ENCODE results near the gene PFN1. TPM values are rescaled to one million over a fixed set of nuclear protein-coding genes. Genes with fewer than 3 reads are reported as not detected.

The PFN1 gene
- total and polyA plus RNA-seq, 2 donors (not counting 3 experiments of a cell fraction or from before 2014, with no cell fraction given): 1,191 to 1,577 TPM

DNA sequence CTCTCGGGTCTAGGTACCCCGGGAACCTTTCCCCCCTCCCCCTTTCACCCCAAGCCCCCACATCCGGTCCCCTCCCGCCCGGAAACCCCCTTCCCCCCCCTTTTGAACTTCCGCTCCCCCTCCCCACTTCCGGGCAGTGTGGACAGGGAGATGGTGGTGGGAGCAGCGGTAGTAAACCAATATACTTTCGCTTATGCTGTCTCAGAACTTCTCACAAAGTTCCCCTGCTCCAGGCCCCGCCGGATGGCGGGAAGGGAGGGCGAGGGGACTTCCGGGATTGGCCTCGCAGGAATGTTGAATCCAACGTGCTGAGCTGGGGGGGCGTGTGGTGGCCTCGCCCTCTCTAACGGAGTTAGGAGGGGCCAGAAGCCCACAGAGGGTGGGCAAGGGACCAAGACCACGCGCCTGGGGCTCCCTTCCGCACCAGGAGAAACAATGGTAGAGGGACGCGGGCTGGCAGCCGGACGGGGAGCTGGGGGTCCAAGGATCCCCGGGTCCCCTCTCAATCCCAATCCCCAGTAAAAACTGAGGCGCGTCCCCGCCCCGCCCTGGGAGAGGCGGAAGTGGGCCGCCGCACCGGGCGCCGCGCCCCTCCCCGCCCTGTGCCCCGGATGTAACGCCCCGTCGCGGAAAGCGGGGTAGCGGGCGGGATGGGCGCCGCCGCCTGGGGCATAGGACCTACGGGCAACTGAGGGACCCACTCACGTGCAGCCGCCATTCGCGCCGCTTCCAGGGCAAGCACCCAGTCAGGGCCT, 742 bp downstream of the PFN1 start:
- H3K9me1 ChIP-seq (replicated peaks; ENCODE audit: control insufficient read depth, extremely low read depth, insufficient read depth, low read length): no peaks in the 10 kb centered on the region

DNA sequence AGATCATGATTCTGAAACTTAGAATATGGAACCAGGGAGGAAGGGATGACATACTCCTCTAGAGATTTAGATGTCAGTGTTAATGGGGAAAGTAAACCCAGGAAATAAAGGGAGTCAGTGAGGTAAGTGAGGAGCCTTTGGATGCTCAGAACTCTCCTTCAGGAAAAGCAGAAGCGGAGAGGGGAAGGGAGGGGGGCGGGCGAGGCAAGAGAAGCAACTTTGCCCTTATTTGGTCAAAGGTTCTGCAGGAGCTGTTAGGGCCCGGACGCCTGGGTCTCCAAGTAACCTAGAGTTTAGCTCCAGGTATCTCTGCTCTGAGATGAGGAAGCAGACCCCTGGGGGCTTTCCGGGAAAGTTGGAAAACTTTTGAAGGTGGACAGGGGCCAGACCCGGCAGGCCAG, 1.3 kb downstream of the PFN1 start:
- Histone ChIP-seq H4K20me1 (replicated peaks; ENCODE audit: control insufficient read depth, extremely low read depth, insufficient read depth, low read length) (no peaks in the 10 kb centered on the region), H3K4me1 (ENCODE audit: control insufficient read depth, extremely low read depth, insufficient read depth, low read length) (peaks cover 30% of the 10 kb centered on the region), H3K9ac (replicated peaks; ENCODE audit: extremely low read depth, insufficient read depth, low read length) (peak overlapping the region; percentile 66), H3K4me2 (ENCODE audit: insufficient read depth, low read length) (peak overlapping the region; percentile 93), H3K27me3 (ENCODE audit: control insufficient read depth in 2 of 2, insufficient read depth in 2 of 2, low read length in 2 of 2) (no peaks in the 10 kb centered on the region), H3K4me3 (replicated peaks in 1 of 3; ENCODE audit: insufficient read depth in 1 of 3, low read depth in 1 of 3, low read length in 3 of 3) (peak overlapping the region; percentile 86 to 99 (median 95)), H3K27ac (ENCODE audit: insufficient read depth, low read depth, low read length) (no peak overlapping the region), H3K9me1 (replicated peaks; ENCODE audit: control insufficient read depth, extremely low read depth, insufficient read depth, low read length) (no peaks in the 10 kb centered on the region), H3K79me2 (ENCODE audit: control insufficient read depth, insufficient read depth, low read length) (peaks cover 62% of the 10 kb centered on the region), H3K9me3 (replicated peaks; ENCODE audit: control insufficient read depth, insufficient read depth, low read length) (no peaks in the 10 kb centered on the region), H2AFZ (ENCODE audit: low read depth, low read length) (no peak overlapping the region), H3K36me3 (ENCODE audit: control insufficient read depth in 2 of 2, extremely low read depth in 1 of 2, insufficient read depth in 2 of 2, low read length in 2 of 2) (peaks cover 13 to 28% of the 10 kb centered on the region in 2 experiments)
- ChIA-PET CTCF (interaction anchor here (1.0 to 2.8 kb wide), 2 partner anchors 38 to 41 kb away, joined by 4 to 12 read pairs; partner anchors contain the start of gene CAMTA2), POLR2A (interaction anchor here (2.3 kb wide), 1 partner anchor 20 kb away, joined by 18 read pairs; the partner anchor contains the start of gene SPAG7)
- no peak for DNase-seq (ENCODE audit: low read depth, low spot score)
- dilution Hi-C loops (cut with MboI; ENCODE audit: extremely low pct_ligation_motif_present, low sequenced_read_pairs): no loop called here
- peak; percentile 59 for FAIRE-seq
- BruUV-seq (replicated peaks): no TSS peak
- TF ChIP-seq POLR2AphosphoS5 (IDR thresholded peaks at IDR 0.05; ENCODE audit: insufficient read depth, low read depth, low read length): peak; percentile 26
- TF ChIP-seq JUN (IDR thresholded peaks at IDR 0.05; ENCODE audit: borderline replicate concordance, insufficient read depth, insufficient read length, low read depth): no peak
- no peak for TF ChIP-seq FOS (IDR thresholded peaks at IDR 0.05; ENCODE audit: borderline replicate concordance, insufficient read depth, low read length)
- intact Hi-C loops (cut with micrococcal nuclease): no loop called here

More for the DNA sequence above, 742 bp downstream of the PFN1 start:
- Histone ChIP-seq H3K79me2 (ENCODE audit: control insufficient read depth, insufficient read depth, low read length) (peaks cover 57% of the 10 kb centered on the region), H4K20me1 (replicated peaks; ENCODE audit: control insufficient read depth, extremely low read depth, insufficient read depth, low read length) (no peaks in the 10 kb centered on the region), H3K4me3 (replicated peaks in 1 of 3; ENCODE audit: insufficient read depth in 1 of 3, low read depth in 1 of 3, low read length in 3 of 3) (peak overlapping the region; percentile 86 to 99 (median 95)), H3K27ac (ENCODE audit: insufficient read depth, low read depth, low read length) (peak overlapping the region; percentile 85), H3K4me2 (ENCODE audit: insufficient read depth, low read length) (peak overlapping the region; percentile 42), H2AFZ (ENCODE audit: low read depth, low read length) (no peak overlapping the region), H3K4me1 (ENCODE audit: control insufficient read depth, extremely low read depth, insufficient read depth, low read length) (peaks cover 30% of the 10 kb centered on the region), H3K27me3 (ENCODE audit: control insufficient read depth in 2 of 2, insufficient read depth in 2 of 2, low read length in 2 of 2) (no peaks in the 10 kb centered on the region), H3K9ac (replicated peaks; ENCODE audit: extremely low read depth, insufficient read depth, low read length) (peak overlapping the region; percentile 76), H3K9me3 (replicated peaks; ENCODE audit: control insufficient read depth, insufficient read depth, low read length) (no peaks in the 10 kb centered on the region), H3K36me3 (ENCODE audit: control insufficient read depth in 2 of 2, extremely low read depth in 1 of 2, insufficient read depth in 2 of 2, low read length in 2 of 2) (peaks cover 13 to 27% of the 10 kb centered on the region in 2 experiments)
- ChIA-PET POLR2A (interaction anchor here (2.3 kb wide), 1 partner anchor 20 kb away, joined by 18 read pairs; the partner anchor contains the start of gene SPAG7), CTCF (interaction anchor here (1.3 to 2.8 kb wide), 3 partner anchors 36 to 45 kb away, joined by 3 to 12 read pairs (median 3); partner anchors contain the start of gene CHRNE)
- TF ChIP-seq EZH2 (IDR thresholded peaks at IDR 0.05; ENCODE audit: borderline replicate concordance, low read depth, low read length, severe bottlenecking) (no peak), POLR2A (IDR thresholded peaks at IDR 0.05; ENCODE audit: low read depth, low read length) (peak; percentile 46)
- BruUV-seq (replicated peaks): no TSS peak
- intact Hi-C loops (cut with micrococcal nuclease) (loop anchor here (1.0 to 2.0 kb wide), 3 partner anchors 7 to 39 kb away; partner anchors contain the start of genes RNF167, SLC25A11 and SPAG7), dilution Hi-C loops (cut with MboI; ENCODE audit: extremely low pct_ligation_motif_present, low sequenced_read_pairs) (no loop called here)
- peak; percentile 44 for FAIRE-seq
- peak; percentile 36 for DNase-seq (ENCODE audit: low read depth, low spot score)

Measured in endothelial cell of umbilical vein (primary cell).